ENCODE measurements around the gene ENGASE. TPM values are rescaled to one million over a fixed set of nuclear protein-coding genes. Genes with fewer than 3 reads are reported as not detected.

ENGASE gene
- total and polyA plus RNA-seq, 2 experiments from 2014 or later: 9.0 to 27.1 TPM

- H3K4me3 Mint-ChIP-seq: no peak overlapping the region
- Histone ChIP-seq H3K4me1 (ENCODE audit: insufficient read depth) (no peaks in the 10 kb centered on the region), H3K4me3 (no peak overlapping the region), H3K27me3 (ENCODE audit: insufficient read depth) (no peaks in the 10 kb centered on the region), H3K9me2 (ENCODE audit: insufficient read depth) (no peaks in the 10 kb centered on the region), H3F3A (replicated peaks; ENCODE audit: low read depth) (peaks cover 9% of the 10 kb centered on the region), H2AFZ (no peak overlapping the region), H3K27ac (ENCODE audit: low read depth) (no peak overlapping the region), H3K4me2 (no peak overlapping the region), H4K20me1 (replicated peaks; ENCODE audit: insufficient read depth) (no peaks in the 10 kb centered on the region), H3K79me2 (replicated peaks; ENCODE audit: insufficient read depth) (no peaks in the 10 kb centered on the region), H3K36me3 (ENCODE audit: insufficient read depth) (no peaks in the 10 kb centered on the region)
- no peaks in the 10 kb centered on the region; the same call in 2 of the 3 replicates for H3K36me3 Mint-ChIP-seq (ENCODE audit: low read depth)
- DNase-seq (ENCODE audit: low spot score) (no peak), ATAC-seq (no peak)
- H3K27me3 Mint-ChIP-seq (ENCODE audit: insufficient read depth, low read depth, poor library complexity): peaks cover 24% of the 10 kb centered on the region
- TF ChIP-seq POLR2AphosphoS5 (IDR thresholded peaks at IDR 0.05; ENCODE audit: low read depth): no peak
- TF ChIP-seq NANOG (IDR thresholded peaks at IDR 0.05; ENCODE audit: borderline replicate concordance): no peak
- TF ChIP-seq ZNF462 (CRISPR knock-in tag; IDR thresholded peaks at IDR 0.05): no peak
- TF ChIP-seq EZH2phosphoT487 (IDR thresholded peaks at IDR 0.05; ENCODE audit: unreplicated experiment): no peak
- no peak for TF ChIP-seq ZNF114 (CRISPR knock-in tag; IDR thresholded peaks at IDR 0.05)
- no peak for TF ChIP-seq CREB1 (CRISPR knock-in tag; IDR thresholded peaks at IDR 0.05; ENCODE audit: low read depth)
- TF ChIP-seq ETS1 (IDR thresholded peaks at IDR 0.05): no peak
- no peak for TF ChIP-seq REST (IDR thresholded peaks at IDR 0.05; ENCODE audit: unreplicated experiment)
- no peak for TF ChIP-seq JUNB (IDR thresholded peaks at IDR 0.05; ENCODE audit: unreplicated experiment)
- no peak for TF ChIP-seq ZNF331 (CRISPR knock-in tag; IDR thresholded peaks at IDR 0.05; ENCODE audit: low read depth)
- H3K9me3 Mint-ChIP-seq: peaks cover 9% of the 10 kb centered on the region; the same call in 2 of the 3 replicates
- no peak overlapping the region for H3K27ac Mint-ChIP-seq
- H3K4me1 Mint-ChIP-seq: no peaks in the 10 kb centered on the region; the same call in 2 of the 3 replicates
Observed at GRCh38 chr17:79047291-79047920, 27.2 kb upstream of the ENGASE start.

Measured in GM23338 (cell line).